NCI-H1105 treated with DMSO at 0.1 percent for 48 hours (cell line): Measurements from ENCODE around the gene NPIPA8.
"Not testable (repeated sequence)": the region's sequence is repeated elsewhere in the genome, so short reads cannot be mapped to it uniquely, and the experiment has no call there.

Source experiments
- DNase-seq: peaks from one replicate; lab custom pipeline; 2025; lab: John Stamatoyannopoulos, UW

The NPIPA8 gene

GRCh38 chr16:18276756-18277155, 59.8 kb downstream of the NPIPA8 start:
- not testable (repeated sequence) for DNase-seq

- not testable (repeated sequence) for DNase-seq
Measured at GRCh38 chr16:18270171-18270570, 66.4 kb downstream of the NPIPA8 start.
